Medulla oblongata (tissue), 1 donor: ENCODE measurements around the gene SH3BGRL2.
"Not testable (repeated sequence)": the region's sequence is repeated elsewhere in the genome, so short reads cannot be mapped to it uniquely, and the experiment has no call there.

Source experiments
- DNase-seq: peaks from one replicate; pipeline ENCODE4 v3.0.0-alpha.2; 2015; ENCODE audit errors: extremely low spot score

The SH3BGRL2 gene

DNA sequence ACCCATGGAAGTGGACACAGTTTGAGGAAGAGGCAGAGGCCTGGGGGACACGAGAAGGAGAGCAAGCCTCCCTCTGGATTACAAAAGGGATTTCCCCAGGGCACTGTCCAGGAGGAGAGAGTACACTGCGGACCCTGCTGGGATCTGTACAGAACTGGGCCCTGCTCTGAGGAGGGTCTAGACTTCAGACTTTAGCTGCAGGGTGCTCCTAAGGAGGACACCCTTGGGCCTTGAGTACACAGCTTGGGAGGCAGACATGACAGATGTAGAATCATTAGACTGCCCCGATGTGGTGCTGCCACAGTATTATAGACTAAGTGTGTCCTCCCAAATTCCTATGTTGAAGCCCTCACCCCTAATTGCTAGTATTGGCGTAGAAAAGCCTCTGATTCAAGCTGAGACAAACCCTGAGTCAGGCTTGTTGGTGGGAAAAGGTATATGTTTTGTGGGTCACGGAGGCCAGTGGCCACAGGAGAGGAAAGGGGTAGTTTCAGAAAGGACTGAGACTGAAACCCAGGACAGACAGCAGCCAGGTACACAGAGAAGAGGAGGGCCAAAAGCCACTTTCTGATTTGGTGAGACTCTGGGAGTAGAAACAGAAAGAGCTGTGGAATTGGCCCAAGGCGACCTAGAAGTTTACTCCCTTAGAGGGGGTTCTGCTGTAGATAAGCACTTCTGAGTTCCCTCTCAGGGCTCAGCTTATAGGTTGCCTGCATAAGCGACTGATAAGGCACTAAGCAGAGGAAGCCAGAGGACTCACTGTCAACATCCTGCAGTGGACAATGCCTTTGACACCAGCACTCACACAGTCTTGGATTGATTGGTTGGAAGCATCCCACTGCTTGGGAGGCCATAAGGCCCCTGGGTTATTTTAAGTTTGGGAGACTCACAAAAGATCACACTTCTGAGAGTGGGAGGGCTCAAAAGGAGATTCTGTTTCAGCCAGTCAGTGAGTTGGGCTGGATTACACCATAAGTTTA, 16.5 kb upstream of the SH3BGRL2 start:
- no peak for DNase-seq

DNA sequence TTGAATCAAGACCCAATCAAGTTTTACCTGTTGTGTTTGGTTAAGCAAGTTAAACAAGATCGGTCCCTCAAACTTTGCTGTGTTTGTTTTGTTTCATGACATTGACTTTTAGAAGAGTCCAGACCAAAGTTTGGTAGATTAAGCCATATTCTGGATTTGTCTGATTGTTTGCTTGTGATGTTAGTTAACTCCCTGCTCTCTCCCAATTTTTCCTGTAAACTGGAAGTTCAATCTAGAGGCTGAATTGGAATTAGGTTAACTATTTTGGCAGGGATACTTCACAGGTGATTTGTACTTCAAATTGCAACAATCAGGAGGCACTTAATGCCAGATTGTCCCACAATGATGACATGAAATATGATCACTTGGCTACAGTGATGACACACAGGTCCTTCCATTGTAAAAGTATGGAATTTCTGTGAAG, 13.6 kb upstream of the SH3BGRL2 start:
- DNase-seq = no peak

DNA sequence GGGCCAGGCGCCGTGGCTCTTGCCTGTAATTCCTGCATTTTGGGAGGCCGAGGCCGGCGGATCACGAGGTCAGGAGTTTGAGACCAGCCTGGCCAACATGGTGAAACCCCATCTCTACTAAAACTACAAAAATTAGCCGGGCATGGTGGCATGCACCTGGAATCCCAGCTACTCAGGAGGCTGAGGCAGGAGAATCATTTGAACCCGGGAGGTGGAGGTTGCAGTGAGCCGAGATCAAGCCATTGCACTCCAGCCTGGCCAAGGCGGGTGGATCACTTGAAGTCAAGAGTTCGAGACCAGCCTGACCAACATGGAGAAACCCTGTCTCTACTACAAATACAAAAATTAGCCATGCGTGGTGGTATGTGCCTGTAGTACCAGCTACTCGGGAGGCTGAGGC, 12.7 kb upstream of the SH3BGRL2 start:
- DNase-seq = not testable (repeated sequence)

DNA sequence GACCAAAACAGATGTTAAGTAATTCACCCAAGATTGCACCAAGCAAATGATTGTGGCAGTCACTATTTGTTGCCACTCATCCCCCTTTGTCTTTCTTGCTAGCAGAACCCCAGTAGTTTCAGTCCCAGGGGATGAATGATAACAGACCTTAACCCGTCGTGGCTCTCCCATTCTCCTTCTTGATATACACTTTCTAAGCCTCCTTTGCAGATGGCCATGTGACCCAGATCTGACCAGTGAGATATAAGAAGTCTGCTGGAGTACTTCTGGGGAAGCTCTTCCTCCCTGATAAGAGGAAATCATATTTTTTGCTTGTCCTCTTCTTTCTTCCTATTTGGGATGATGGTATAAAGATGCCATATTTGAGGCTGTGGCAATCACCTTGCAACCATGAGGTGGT, 9.6 kb upstream of the SH3BGRL2 start:
- DNase-seq = no peak

DNA sequence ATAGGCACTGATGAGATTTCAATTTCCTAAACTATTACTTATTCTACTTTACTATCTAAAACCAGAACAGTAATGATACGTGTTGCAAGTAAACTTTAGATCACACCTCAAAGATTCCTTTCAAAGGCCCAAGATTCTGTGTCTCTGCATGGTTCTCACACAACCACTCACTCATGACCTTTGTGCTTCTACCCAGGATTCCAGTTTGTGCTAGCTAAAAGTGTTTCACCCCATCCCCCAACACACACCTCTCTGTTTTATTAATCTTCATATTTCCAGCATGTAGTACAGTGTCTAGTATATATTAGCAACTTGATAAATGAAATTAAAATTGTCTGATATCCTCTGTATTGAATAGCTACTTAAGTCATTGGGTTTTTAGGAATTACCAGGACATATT, 8.8 kb upstream of the SH3BGRL2 start:
- DNase-seq = no peak

DNA sequence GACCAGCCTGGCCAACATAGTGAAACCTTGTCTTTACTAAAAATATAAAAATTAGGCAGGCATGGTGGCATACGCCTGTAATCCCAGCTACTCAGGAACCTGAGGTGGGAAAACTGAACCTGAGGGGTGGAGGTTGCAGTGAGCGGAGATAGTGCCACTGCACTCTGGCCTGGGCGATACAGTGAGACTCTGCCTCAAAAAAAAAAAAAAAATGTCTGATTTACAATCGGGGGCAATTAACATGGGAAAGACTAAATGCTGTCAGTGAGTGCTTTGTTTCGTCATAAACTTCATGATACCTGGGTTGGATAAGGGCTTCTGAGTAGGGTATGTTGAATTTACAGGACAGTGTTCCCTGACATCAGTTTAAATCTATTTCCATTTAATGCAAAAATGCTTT, 8.0 kb upstream of the SH3BGRL2 start:
- DNase-seq = no peak

DNA sequence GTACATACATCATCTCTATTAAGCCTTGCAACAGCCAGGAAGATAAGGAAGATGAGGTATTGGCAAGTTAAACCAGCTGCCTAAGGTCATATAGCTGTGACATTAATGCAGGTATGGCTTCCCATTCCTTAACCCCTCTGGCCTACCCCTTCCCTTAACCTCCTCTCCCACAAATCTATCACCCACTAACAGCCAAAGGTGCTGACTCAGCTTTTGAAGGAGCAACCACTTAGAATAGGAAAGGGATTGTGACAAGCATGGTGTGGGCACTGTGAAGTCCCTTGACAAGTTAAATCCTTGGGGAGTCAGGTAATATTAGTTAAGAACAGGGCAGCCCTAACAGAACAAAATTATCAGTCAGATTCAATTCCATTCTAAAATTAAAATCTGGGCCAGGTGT, 5.4 kb upstream of the SH3BGRL2 start:
- no peak for DNase-seq

DNA sequence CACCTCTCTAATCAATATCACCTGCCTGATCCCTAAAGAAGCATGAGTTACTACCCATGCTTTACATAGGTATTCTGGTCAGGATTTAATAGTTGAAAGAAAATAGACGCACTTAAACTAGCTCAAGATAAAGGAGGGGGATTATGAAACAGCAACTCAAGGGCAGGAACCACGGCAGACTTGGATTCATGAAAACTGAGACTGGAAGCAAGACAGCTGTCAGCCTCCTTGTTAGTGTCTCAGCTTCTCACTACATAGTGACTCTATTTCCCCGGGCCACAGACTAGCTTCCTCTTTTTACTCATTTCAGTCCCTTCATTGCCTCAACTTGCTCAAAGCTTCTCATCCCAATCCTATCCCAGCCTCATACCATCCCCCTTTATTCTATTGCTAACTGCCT, 4.3 kb upstream of the SH3BGRL2 start:
- DNase-seq = no peak

DNA sequence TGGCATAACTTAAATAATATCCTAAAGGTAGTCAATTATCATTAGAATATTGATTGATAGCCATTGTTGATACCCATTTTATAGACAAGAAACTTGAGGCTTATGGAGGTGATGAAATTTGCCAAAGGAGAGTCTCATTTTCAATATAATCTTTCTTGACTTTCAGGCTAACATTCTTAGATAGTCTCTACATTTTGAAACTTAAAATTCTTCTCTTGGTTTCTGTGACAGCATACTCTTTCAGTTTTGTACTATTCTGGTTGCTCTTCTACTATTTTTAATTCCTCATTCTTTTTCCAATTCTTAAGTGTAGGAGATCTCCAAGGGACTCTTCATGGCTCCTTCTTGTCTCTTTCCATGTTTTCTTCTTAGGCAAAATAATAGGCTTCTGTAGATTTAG, 3.7 kb upstream of the SH3BGRL2 start:
- DNase-seq = no peak

DNA sequence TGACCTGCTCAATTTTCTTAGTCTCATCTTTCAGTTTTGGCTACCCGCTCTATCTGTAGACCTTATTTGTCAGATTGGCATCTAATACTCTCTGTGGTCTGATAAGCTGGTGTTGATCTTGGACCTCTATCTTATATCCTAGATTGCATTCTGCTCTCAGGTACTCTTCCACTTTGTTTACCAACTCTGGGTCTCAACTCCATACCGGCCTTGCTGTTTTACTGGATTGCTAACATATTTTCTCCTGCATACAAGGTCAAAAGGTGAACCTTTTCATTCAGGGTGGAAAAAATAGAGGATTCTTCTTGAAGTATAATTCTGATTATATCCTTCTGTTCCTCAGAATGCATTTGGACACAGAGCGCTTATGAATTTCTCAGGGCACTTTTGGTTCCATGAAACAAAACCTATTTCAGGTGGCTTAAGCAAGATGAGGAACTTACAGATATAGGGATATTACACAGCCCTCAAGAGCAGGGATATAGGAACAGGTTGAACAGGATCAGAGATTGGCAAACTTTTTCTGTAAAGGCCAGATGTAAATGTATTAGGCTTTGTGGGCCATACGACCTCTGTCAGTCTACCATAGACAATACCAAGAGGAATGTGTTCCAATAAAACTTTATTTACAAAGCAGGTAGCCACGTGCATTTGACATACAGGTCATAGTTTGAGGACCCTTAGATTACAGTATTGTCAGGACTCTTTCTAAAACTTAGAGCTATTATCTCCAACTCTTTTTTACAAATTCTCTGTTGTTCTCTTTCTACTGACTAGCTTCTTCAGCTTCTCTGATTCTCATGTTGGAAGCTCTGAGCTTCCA, 2.5 kb upstream of the SH3BGRL2 start:
- DNase-seq = no peak

DNA sequence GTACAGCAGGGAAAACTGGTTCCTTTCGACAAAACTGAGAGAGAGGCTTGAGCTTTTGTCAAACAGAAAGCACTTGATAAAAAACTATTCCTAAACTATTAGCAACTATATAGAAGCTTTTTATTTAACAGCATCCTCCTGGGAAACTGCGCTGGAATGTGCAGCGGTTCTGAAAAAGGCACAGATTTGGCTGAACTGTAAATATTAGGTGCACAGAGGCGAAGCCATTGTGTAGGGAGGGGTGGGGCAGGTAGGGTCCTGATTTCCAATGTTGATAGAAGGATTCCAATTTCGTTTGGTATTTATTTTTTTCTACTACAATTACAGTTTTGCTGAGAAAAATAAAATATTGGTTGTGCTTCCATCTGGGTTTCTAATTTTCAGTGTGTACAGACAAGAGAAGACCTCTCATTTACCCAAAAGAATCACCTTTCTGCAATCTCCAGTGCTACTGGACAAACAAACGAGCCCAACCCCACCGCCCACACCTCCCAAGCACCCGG, 698 bp upstream of the SH3BGRL2 start:
- DNase-seq = no peak

DNA sequence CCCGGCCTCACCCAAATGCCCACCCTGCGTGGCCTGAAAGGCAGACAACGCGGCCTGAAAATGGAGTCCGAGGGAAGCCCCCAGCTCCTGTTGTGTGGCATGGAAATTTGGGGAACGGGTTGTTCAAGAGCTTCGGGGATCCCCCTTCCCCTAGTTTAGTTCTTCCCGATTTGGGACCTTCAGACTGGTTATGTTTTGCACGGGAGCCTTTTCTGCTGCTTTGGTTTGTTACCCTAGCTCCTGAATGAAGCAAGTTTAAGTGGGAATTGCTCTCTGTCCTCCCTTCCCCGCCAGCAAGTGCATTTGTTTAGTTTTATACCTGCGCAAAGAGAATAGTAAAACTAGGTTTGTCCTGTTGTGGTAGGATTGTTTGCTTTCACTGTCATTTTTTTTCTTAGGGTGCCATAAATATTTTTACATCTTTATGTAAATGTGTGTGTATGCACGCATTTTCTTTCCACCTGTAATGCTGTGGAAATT, 604 bp downstream of the SH3BGRL2 start:
- no peak for DNase-seq

DNA sequence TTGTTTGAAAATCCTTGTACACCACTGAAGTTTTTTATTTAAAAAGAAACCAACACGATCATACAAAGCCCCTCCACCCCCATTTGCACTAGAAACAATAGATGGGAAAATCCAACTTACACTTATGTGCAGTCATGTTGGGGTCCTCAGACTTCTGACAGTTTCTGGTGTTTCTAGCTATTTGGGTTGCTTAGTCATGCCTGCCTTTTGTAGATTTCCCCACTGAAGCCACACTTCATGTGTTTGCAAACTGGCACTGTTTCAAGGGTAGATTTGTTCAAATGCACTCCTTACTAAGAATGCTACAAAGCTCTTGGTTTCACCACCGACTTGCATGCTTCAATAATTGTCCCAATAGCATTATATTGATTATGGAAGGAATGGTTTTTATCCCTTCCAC, 1.5 kb downstream of the SH3BGRL2 start:
- DNase-seq = no peak

DNA sequence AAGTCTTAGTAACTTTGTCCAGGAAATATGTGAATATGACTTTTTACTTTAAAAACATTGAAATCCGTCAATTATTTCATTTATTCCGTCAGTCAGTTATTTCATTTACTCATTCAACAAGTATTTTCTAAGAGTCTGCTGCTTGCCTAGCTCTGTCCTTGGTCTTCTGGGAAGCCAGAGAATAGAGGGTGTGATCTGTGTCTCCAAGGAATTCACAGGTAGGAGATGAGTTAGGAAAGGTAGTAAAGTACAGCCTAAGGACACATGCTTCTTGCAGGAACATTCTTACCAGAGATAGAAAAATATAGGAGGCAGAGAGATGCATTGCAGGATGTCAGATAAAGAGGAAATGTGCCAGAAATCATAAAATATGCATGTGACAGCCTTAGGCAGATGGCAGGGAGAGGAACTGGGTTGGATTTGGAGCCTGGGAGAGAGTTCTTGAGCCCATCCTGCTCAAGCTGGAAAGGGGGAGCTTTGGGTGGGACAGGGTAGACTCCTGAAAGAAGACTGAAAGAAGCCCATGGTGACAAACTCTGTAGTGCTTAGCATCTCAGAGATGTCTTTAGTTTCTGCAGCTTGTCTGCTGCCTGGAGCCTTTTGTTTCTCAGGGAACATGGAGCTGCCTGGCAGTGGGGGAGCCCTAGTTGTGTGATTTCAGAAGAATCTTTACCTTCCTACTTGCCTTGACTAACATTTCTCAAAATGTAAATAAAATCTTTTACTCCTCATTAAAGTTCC, 3.5 kb downstream of the SH3BGRL2 start:
- DNase-seq = no peak

DNA sequence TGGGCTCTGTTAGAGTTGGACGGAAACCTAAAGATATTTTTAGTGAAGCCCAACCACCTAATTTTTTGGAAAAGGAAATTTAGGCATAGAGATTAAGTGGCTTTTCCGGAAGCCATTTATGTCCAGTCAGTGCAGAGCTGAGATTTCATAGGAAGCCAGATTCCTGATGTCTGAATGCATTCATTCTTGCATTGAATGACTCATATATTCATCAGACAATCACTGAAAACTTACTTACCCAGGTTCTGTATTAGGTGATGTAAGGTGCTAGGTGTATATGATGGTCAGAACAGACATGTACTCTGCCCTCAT, 4.1 kb downstream of the SH3BGRL2 start:
- DNase-seq = no peak

DNA sequence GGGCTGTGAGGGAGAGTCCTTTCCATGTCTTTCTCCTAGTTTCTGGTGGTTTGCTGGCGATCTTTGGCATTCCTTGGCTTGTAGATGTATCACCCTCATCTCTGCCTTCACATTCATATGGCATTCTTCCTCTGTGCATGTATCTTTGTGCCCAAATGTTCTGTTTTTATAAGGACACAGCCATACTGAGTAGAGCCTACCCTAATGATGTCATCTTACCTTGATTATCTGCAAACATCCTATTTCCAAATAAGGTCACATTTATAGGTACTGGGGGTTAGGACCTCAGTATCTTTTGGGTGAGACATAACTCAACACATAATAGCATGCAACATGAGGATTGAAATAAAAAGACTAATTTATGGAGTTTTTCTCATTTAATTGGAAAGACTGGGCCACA, 5.5 kb downstream of the SH3BGRL2 start:
- DNase-seq = no peak

DNA sequence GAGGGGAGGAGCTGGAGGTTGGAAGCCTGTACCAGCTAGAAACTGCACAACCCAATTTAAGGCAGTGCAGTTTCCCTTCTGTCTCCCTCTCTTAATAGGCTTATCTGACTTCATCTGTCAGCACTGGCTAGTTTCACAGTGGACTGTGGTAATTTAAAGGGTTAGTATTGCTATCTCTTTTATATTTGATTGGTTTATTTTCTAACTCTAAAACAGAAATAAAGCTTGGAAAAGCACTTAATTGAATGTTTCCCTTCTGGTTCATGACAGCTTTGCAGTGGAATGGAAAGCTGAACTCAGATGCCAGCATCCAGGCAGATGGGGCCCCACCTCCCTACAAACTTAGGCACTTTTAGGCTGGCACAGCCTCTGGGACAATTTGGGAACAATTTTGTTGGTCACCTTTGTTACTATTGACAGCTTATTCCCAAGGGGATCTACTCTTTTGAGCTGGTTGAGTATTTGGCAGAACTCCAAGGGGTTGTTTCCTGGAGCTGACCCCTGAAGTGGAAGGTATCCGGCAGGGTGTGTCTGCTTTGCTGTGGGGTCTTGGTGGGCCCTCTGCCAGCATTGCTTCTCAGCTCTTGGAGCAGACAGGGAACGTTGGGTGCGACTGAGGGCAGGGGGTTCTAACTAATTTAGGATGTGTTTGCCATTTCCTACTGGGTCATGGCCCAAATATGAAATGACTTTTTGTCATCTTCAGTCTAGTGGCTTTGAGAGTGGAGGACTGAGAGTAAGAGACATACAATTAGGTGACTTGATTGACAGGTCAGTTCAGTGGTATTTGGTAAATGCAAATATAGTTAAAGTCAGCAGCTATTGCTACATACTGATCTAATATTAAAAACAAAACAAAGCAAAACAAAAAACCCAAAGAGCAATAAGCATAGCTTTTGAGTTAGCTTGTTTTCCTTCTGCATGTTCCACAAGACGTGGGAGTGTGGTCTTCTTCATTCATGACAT, 9.3 kb downstream of the SH3BGRL2 start:
- no peak for DNase-seq

DNA sequence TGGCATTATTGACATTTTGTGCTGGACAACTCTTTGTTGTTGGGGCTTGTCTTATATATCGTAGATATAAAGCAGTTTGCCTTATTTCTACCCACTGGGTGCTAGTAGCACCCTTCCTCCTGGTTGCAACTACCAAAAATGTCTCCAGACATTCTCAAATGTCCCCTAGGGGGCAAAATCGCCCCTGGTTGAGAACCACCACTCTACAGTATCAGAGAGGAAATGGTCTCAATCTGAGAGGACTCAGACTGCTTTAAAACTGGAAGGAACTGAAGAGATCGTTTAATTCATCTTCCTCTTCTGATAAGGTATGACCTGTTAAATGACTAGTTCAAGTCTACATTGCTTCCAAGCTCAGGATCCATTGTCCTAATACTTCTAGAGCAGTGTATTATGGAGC, 14.9 kb downstream of the SH3BGRL2 start:
- no peak for DNase-seq

DNA sequence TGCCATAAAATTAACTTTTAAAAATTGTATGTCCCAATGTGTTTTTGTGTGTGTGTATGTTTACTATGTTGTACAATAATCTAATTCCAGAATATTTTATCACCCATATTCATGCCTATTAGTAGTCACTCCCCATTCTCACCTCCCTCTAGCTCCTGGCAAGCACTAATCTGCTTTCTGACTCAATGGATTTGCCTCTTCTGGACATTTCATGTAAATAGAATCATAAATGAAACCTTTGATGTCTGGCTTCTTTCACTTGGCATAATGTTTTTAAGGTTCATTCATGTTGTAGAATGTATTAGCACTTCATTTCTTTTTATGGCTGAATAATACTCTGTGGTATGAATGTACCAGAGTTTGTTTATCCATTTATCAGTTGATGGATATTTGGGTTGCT, 15.4 kb downstream of the SH3BGRL2 start:
- no peak for DNase-seq

DNA sequence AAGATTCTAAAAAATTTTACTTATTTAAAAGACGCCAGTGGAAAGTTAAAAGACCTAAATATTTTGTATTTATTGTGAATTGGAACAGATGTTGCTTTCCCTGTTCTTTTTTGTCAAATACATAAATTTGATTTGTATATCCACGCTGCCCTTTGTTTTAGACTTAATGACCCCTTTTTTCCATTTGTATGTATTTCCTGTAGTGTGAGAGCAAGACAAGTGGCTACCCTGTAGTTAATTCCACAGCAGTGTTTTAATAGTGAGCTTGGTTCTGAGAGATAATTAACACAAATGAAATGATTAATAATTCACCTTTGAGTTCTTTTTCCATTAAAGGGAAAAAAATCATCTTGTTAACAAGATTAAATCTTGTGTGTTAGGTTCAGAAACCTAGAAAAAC, 16.6 kb downstream of the SH3BGRL2 start:
- DNase-seq = no peak

DNA sequence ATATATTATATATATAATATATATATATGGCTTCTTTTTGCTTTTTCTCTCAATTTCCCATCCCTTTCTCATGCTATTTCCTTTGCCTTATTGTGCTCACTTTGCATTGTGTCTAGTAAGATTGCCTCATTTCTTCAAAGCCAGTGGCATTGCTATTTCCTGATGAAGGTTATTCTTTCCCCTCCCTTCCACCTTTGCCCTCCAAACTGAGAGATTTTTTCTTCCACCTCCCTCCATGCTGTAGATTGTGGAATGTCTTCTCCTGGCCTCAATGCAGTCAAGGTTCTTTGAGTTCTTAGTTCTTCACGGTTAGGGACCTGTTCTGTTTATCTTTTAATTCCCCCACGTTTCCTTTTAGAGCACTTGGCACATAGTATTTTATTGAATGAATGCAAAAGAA, 17.2 kb downstream of the SH3BGRL2 start:
- no peak for DNase-seq
